PC-9 (cell line): ENCODE measurements around the gene ENPP4. TPM values are rescaled to one million over a fixed set of nuclear protein-coding genes. Genes with fewer than 3 reads are reported as not detected.
A peak's percentile ranks its signal among the peaks of the same experiment; 100 is the strongest.

Source experiments
- BruUV-seq: library from RNA; stranded (reverse); fragments of 400-500 nt; replicated peaks from 2 replicates; lab custom pipeline; 2021; lab: Mats Ljungman, UMichigan
- CTCF ChIA-PET: fragments of 300-600 bp; sonication (Branson Sonifier 250); formaldehyde crosslinking; loops from one replicate; lab custom pipeline; 2022; ENCODE audit warnings: antibody characterized with exemption; lab: Charles Lee
- POLR2A ChIA-PET: fragments of 300-600 bp; sonication (Branson Sonifier 250); formaldehyde crosslinking; loops from one replicate; lab custom pipeline; 2022; ENCODE audit warnings: antibody characterized with exemption; ENCODE audit not compliant: unreplicated experiment; lab: Charles Lee
- DNase-seq, 2 experiments: peaks; one replicate each; pipeline versions ENCODE4 v3.0.0 to v3.0.0-alpha.2; 2015 to 2022; ENCODE audit warnings: mixed read lengths in 1 of 2
- H2AFZ ChIP-seq: fragments of 200-600 bp; sonication (generic); 2 replicates; pipeline ENCODE4 v1.8.1; 2017; ENCODE audit warnings: antibody characterized with exemption
- H3F3A ChIP-seq: fragments of 200-600 bp; sonication (generic); 2 replicates; pipeline ENCODE4 v1.8.1; 2017; ENCODE audit warnings: antibody characterized with exemption, mild to moderate bottlenecking, low read depth; ENCODE audit not compliant: insufficient read depth
- H3K27ac ChIP-seq: fragments of 200-600 bp; sonication (generic); 2 replicates; pipeline ENCODE4 v1.6.1; 2016; ENCODE audit warnings: mixed run types
- H3K27me3 ChIP-seq: fragments of 200-600 bp; sonication (generic); 2 replicates; pipeline ENCODE4 v1.6.1; 2016; ENCODE audit warnings: low read depth, mixed run types; ENCODE audit not compliant: insufficient read depth
- H3K36me3 ChIP-seq: fragments of 200-600 bp; sonication (generic); 2 replicates; pipeline ENCODE4 v1.6.1; 2016; ENCODE audit warnings: low read depth, mixed run types
- H3K4me1 ChIP-seq: fragments of 200-600 bp; sonication (generic); replicated peaks from 2 replicates; pipeline ENCODE4 v1.6.1; 2016; ENCODE audit warnings: mixed run types; ENCODE audit not compliant: insufficient read depth
- H3K4me2 ChIP-seq: fragments of 200-600 bp; sonication (generic); 2 replicates; pipeline ENCODE4 v1.6.1; 2017; ENCODE audit warnings: mixed run types
- H3K4me3 ChIP-seq: fragments of 200-600 bp; sonication (generic); 2 replicates; pipeline ENCODE4 v1.6.1; 2016; ENCODE audit warnings: mixed run types
- H3K79me2 ChIP-seq: fragments of 200-600 bp; sonication (generic); 2 replicates; pipeline ENCODE4 v1.6.1; 2017; ENCODE audit warnings: low read depth, mixed run types
- H3K9me2 ChIP-seq: fragments of 200-600 bp; sonication (generic); 2 replicates; pipeline ENCODE4 v1.8.1; 2017; ENCODE audit warnings: mild to moderate bottlenecking; ENCODE audit not compliant: insufficient read depth
- H3K9me3 ChIP-seq: fragments of 200-600 bp; sonication (generic); 2 replicates; pipeline ENCODE4 v1.8.1; 2016; ENCODE audit warnings: low read depth; ENCODE audit not compliant: insufficient read depth
- H4K20me1 ChIP-seq: fragments of 200-600 bp; sonication (generic); 2 replicates; pipeline ENCODE4 v1.8.1; 2017; ENCODE audit not compliant: insufficient read depth
- CTCF ChIP-seq: fragments of 200-600 bp; sonication (generic); conservative IDR thresholded peaks from 2 replicates; pipeline ENCODE4 v1.6.1; 2017; ENCODE audit warnings: mixed run types, antibody characterized with exemption, mild to moderate bottlenecking, moderate library complexity
- EZH2 ChIP-seq: fragments of 200-600 bp; sonication (generic); IDR thresholded peaks from 2 replicates; pipeline ENCODE4 v1.8.0; 2017; ENCODE audit warnings: antibody characterized with exemption, low read depth
- intact Hi-C: fragments of 100-400 bp; cut with micrococcal nuclease; formaldehyde crosslinking; loops from one replicate; pipeline ENCODE4 v1.10.0; 2022; ENCODE audit not compliant: unreplicated experiment
- total RNA-seq: library from RNA; stranded (reverse); gene quantifications from 2 replicates; pipeline ENCODE4 v1.2.3, GENCODE V29; 2021

ENPP4 gene
- total RNA-seq, 1 experiment from 2014 or later, result 7.1 TPM

GRCh38 chr6:46186583-46186982 lies 56.8 kb downstream of the ENPP4 start:
- H3F3A ChIP-seq, result no peaks in the 10 kb centered on the region
- H3K4me2 ChIP-seq, result peak overlapping the region; percentile 37; the same call in 1 of the 2 replicates
- H3K9me2 ChIP-seq, result no peaks in the 10 kb centered on the region
- H4K20me1 ChIP-seq, result no peaks in the 10 kb centered on the region
- ChIA-PET POLR2A (interaction anchor here (0.6 kb wide), 1 partner anchor 75 kb away, joined by 6 read pairs; no protein-coding TSS in a partner anchor), CTCF (interaction anchor here (0.5 kb wide), 1 partner anchor 96 kb away, joined by 5 read pairs; no protein-coding TSS in a partner anchor)
- no peak for TF ChIP-seq CTCF
- TF ChIP-seq EZH2, result no peak
- H3K4me1 ChIP-seq, result peaks cover 28% of the 10 kb centered on the region
- H2AFZ ChIP-seq, result no peak overlapping the region
- BruUV-seq, result no TSS peak
- no peaks in the 10 kb centered on the region for H3K79me2 ChIP-seq
- no peak overlapping the region for H3K27ac ChIP-seq
- H3K36me3 ChIP-seq, result no peaks in the 10 kb centered on the region
- H3K27me3 ChIP-seq, result peaks cover 11% of the 10 kb centered on the region; the same call in 1 of the 2 replicates
- no peak overlapping the region for H3K4me3 ChIP-seq
- H3K9me3 ChIP-seq, result no peaks in the 10 kb centered on the region
- intact Hi-C loops, result no loop called here
- peak in 1 of 2 experiments; percentile 38 for DNase-seq

- no peak overlapping the region for H3K4me3 ChIP-seq
- no peak overlapping the region for H2AFZ ChIP-seq
- H3K27ac ChIP-seq, result no peak overlapping the region
- intact Hi-C loops, result no loop called here
- H3F3A ChIP-seq, result no peaks in the 10 kb centered on the region
- BruUV-seq, result no TSS peak
- H3K4me1 ChIP-seq, result peaks cover 17% of the 10 kb centered on the region
- no peaks in the 10 kb centered on the region for H3K79me2 ChIP-seq
- TF ChIP-seq CTCF, result no peak
- no peak for TF ChIP-seq EZH2
- ChIA-PET POLR2A (no interaction called here), CTCF (no interaction called here)
- no peak overlapping the region for H3K4me2 ChIP-seq
- H3K9me2 ChIP-seq, result no peaks in the 10 kb centered on the region
- peaks cover 11% of the 10 kb centered on the region; the same call in 1 of the 2 replicates for H3K27me3 ChIP-seq
- H3K9me3 ChIP-seq, result no peaks in the 10 kb centered on the region
- H3K36me3 ChIP-seq, result no peaks in the 10 kb centered on the region
- H4K20me1 ChIP-seq, result no peaks in the 10 kb centered on the region
- DNase-seq, result no peak
Observed at GRCh38 chr6:46189726-46190125, 59.9 kb downstream of the ENPP4 start.

- CTCF ChIA-PET, result no interaction called here
- no peak for DNase-seq
- Histone ChIP-seq H4K20me1 (no peaks in the 10 kb centered on the region), H3K4me2 (no peak overlapping the region), H3K27me3 (peaks cover 11% of the 10 kb centered on the region; the same call in 1 of the 2 replicates), H2AFZ (no peak overlapping the region), H3F3A (no peaks in the 10 kb centered on the region), H3K9me2 (no peaks in the 10 kb centered on the region), H3K4me1 (peaks cover 10% of the 10 kb centered on the region; the same call in 1 of the 2 replicates), H3K9me3 (no peaks in the 10 kb centered on the region), H3K4me3 (no peak overlapping the region), H3K27ac (no peak overlapping the region), H3K36me3 (no peaks in the 10 kb centered on the region), H3K79me2 (no peaks in the 10 kb centered on the region)
- intact Hi-C loops, result no loop called here
- no TSS peak for BruUV-seq
- POLR2A ChIA-PET, result no interaction called here
- no peak for TF ChIP-seq EZH2
- TF ChIP-seq CTCF, result no peak
Observed at GRCh38 chr6:46190889-46191288, 61.1 kb downstream of the ENPP4 start.
